Muscle layer of duodenum (tissue), 2 donors: ENCODE data around the gene CCDC134.
A peak's percentile ranks its signal among the peaks of the same experiment; 100 is the strongest.

ENCODE experiments used
- H3K27ac ChIP-seq: one replicate; pipeline ENCODE4 v1.7.0; 2013; ENCODE audit warnings: mild to moderate bottlenecking, low read length
- H3K27me3 ChIP-seq: one replicate; pipeline ENCODE4 v1.7.0; 2013; ENCODE audit warnings: low read depth, mild to moderate bottlenecking, control low read depth, low read length
- H3K36me3 ChIP-seq, 2 donors: one replicate each; pipeline ENCODE4 v1.7.0; 2013; ENCODE audit warnings: low read length in 2 of 2, control low read depth in 1 of 2, mild to moderate bottlenecking in 1 of 2; ENCODE audit not compliant: insufficient read depth in 2 of 2, control insufficient read depth in 1 of 2
- H3K4me1 ChIP-seq, 2 donors: one replicate each; pipeline ENCODE4 v1.7.0; 2013; ENCODE audit warnings: low read length in 2 of 2, mild to moderate bottlenecking in 2 of 2, control low read depth in 1 of 2, moderate library complexity in 1 of 2; ENCODE audit not compliant: insufficient read depth in 2 of 2, control insufficient read depth in 1 of 2
- H3K4me3 ChIP-seq, 2 donors: one replicate each; pipeline ENCODE4 v1.7.0; 2013; ENCODE audit warnings: low read length in 2 of 2, low read depth in 1 of 2, mild to moderate bottlenecking in 1 of 2
- H3K9me3 ChIP-seq, 2 donors: one replicate each; pipeline ENCODE4 v1.7.0; 2013; ENCODE audit warnings: low read length in 2 of 2, control low read depth in 1 of 2, mild to moderate bottlenecking in 1 of 2; ENCODE audit not compliant: control insufficient read depth in 1 of 2
- donor health status: healthy.

CCDC134 gene

DNA sequence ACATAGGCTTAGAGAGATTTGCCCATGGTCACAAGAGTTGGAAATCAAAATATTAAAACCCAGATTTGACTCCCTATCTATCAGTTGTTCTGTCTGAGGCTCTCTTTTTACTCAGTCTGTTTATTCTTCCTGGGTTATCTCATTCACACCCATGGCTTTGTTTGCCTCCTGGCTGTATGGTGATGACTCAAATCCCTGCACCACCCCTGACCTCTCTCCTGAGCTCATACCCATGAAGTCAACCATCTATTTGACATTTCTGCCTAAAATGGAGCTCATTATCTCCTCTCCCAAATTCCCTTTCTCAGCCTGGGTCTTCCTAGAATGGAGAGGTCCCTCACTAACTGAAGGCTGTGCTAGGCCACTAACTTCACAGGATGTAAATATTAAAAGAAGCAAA, 27.8 kb upstream of the CCDC134 start:
- H3K36me3 ChIP-seq: no peaks in the 10 kb centered on the region
- H3K27me3 ChIP-seq: no peaks in the 10 kb centered on the region
- no peaks in the 10 kb centered on the region for H3K9me3 ChIP-seq
- no peak overlapping the region for H3K4me3 ChIP-seq
- no peak overlapping the region for H3K27ac ChIP-seq
- no peaks in the 10 kb centered on the region for H3K4me1 ChIP-seq

DNA sequence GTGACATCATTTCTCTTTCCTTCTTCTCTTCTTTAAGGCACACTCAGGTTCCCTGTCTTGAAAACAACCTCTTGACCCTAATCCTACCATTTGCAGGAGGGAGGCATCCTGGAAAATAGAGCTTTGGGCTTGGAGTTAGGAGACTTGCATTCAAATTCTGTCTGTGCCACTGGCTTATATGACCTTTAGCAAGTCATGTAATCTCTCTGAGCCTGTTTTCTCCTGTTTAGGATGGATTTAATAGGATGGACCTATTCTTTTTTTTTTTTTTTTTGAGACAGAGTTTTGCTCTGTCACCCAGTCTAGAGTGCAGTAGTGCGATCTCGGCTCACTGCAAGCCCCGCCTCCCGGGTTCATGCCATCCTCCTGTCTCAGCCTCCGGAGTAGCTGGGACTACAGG, 25.1 kb upstream of the CCDC134 start:
- Histone ChIP-seq H3K27ac (no peak overlapping the region), H3K27me3 (no peaks in the 10 kb centered on the region), H3K4me3 (no peak overlapping the region), H3K4me1 (no peaks in the 10 kb centered on the region), H3K36me3 (no peaks in the 10 kb centered on the region), H3K9me3 (no peaks in the 10 kb centered on the region)

DNA sequence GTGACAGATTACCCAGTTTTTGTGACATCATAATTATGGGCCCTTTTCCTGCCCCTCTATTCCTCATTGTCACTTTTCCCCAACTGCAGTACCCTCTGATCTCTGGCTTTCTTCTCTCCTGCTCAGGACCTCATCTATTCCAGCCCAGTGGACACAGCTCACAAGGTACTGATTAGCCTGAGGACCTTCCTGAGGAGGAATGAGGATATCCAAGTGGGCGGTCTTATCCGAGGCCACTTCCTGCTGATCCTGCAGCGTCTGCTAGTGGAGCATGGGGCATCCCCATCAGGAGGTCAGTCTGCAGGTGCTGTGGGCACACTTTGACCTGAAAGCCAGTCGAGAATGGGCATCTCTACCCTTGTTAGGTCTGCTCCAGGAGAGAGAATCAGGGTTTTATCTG, 24.5 kb upstream of the CCDC134 start:
- Histone ChIP-seq H3K36me3 (no peaks in the 10 kb centered on the region), H3K9me3 (no peaks in the 10 kb centered on the region), H3K27me3 (no peaks in the 10 kb centered on the region), H3K4me1 (no peaks in the 10 kb centered on the region), H3K27ac (no peak overlapping the region), H3K4me3 (no peak overlapping the region)

DNA sequence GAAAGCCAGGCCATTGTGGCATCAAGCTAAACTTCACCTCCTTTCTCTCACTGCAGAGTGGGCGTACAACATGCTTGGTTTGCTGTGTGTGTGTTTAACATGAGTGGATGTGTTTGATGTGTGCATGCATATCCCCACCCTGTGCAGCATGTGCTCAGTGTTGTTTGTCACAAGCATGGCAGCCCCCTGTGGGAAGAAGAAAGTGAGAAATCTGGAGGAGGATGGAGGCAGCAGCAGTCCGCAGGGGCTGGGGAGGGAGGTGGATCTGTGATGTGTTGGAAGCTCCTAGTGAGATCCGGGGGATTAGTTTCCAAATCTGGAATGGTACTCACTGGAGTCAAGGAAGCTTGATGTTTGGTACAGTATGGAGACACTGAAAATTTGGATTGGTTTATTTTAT, 24.1 kb upstream of the CCDC134 start:
- no peaks in the 10 kb centered on the region for H3K4me1 ChIP-seq
- H3K27me3 ChIP-seq: no peaks in the 10 kb centered on the region
- H3K36me3 ChIP-seq: no peaks in the 10 kb centered on the region
- H3K4me3 ChIP-seq: no peak overlapping the region
- no peaks in the 10 kb centered on the region for H3K9me3 ChIP-seq
- H3K27ac ChIP-seq: no peak overlapping the region

DNA sequence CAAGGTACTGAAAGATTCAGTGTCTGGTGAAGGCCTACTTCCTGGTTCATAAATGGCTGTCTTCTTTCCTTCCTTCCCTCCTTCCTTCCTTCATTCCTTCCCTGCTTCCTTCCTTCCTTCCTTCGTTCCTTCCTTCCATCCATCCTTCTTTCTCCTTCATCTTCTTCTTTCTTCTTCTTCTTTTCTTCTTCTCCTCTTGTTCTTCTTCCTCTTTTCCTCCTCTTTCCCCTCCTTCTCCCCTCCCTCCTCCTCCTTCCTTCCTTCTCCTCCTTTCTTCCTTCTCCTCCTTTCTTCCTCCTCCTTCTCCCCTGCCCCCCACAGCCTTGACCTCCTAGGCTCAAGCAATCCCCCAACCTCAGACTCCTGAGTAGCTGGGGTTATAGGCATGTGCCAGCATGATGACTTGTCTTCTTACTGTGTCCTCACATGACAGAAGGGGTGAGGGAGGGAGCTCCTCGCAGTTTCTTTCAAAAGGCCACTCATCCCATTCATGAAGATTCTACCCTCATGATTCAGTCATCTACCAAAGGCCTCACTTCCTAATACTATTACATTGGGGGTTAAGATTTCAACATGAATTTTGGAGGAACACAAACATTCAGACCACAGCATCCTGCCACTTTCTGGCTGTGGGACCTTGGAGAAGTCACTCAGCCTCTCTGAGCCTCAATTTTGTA, 22.6 kb upstream of the CCDC134 start:
- no peaks in the 10 kb centered on the region for H3K36me3 ChIP-seq
- no peaks in the 10 kb centered on the region for H3K27me3 ChIP-seq
- H3K4me1 ChIP-seq: no peaks in the 10 kb centered on the region
- no peaks in the 10 kb centered on the region for H3K9me3 ChIP-seq
- H3K4me3 ChIP-seq: no peak overlapping the region
- H3K27ac ChIP-seq: no peak overlapping the region

DNA sequence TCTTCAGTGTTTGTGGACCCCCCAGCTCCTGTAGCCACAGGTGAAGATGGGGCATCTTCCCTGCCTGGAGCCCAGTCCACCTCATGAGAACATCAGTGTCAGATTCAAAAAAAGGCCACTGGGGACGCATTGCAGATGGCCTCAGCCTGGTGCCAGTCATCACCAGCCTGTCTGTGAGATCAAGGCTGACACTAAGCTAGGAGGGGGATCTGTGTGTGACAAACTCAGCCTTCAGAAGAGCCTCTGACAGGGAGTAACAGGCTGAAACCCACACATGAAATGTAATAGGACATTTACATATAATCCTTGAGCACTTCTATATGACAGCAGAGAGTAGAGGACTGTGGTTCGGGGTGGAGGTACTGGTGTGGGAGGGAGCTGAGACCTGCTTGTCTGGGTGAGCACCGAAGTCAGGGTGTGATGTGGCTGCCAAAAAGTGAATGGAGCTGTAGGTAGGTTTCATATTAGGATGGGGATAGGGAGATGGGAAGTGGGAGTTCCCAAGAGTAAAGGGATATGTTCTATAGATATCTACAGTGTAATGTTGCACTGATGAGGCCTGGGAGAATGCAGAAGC, 20.5 kb upstream of the CCDC134 start:
- H3K9me3 ChIP-seq: no peaks in the 10 kb centered on the region
- H3K27ac ChIP-seq: no peak overlapping the region
- H3K36me3 ChIP-seq: no peaks in the 10 kb centered on the region
- H3K4me1 ChIP-seq: no peaks in the 10 kb centered on the region
- no peak overlapping the region for H3K4me3 ChIP-seq
- no peaks in the 10 kb centered on the region for H3K27me3 ChIP-seq

DNA sequence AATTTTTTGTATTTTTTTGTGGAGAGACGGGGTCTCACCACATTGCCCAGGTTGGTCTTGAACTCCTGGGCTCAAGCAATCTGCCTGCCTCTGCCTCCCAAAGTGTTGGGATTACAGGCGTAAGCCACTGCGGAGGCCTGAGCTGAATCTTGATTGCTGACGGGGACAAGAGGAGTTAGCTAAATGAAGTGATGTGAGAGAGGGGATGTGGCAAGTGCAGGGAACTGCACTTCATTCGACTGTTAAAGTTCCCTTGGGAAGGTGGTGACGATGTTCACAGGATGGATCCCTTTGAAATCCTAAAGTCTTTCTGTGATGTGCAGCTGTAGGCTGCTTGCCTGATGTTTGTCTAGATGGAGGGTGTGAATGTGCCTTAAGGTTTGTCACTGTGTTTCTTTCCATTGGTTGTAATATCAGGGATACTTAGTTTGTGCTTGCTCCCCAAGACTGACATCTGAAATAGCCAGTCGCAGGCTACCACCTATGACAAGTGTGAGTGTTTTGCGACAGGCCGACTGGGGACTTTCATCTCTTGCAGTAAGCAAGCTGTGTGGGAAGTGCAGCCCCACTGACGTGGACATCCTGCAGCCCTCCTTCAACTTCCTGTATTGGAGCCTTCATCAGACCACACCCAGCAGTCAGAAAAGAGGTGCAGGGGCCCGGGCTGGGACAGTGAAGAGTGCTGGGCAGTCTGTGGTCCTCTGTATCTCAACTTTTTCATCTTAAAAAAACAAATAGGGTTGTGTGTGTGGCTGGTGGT, 19.6 kb upstream of the CCDC134 start:
- Histone ChIP-seq H3K4me3 (peak overlapping the region in 1 of 2 donors; percentile 39), H3K27ac (peak overlapping the region; percentile 6), H3K9me3 (no peaks in the 10 kb centered on the region), H3K27me3 (no peaks in the 10 kb centered on the region), H3K36me3 (no peaks in the 10 kb centered on the region), H3K4me1 (no peaks in the 10 kb centered on the region)

DNA sequence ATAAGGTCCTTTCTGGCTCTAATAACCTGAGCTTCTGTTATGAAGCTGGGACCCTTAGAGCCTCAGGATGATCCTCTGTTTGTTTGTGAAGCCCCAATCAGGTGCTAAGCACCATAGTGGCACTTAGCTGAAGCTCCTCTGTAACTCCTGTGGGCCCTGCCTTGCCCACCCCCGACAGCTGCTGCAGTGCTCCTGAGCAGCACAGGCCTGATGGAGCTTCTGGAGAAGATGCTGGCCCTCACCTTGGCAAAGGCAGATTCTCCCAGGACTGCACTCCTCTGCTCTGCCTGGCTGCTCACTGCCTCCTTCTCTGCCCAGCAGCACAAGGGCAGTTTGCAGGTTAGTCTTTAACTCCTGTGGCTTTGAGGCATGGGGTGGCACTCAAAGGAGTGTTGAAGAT, 19.0 kb upstream of the CCDC134 start:
- H3K27ac ChIP-seq: peak overlapping the region; percentile 6
- H3K36me3 ChIP-seq: no peaks in the 10 kb centered on the region

DNA sequence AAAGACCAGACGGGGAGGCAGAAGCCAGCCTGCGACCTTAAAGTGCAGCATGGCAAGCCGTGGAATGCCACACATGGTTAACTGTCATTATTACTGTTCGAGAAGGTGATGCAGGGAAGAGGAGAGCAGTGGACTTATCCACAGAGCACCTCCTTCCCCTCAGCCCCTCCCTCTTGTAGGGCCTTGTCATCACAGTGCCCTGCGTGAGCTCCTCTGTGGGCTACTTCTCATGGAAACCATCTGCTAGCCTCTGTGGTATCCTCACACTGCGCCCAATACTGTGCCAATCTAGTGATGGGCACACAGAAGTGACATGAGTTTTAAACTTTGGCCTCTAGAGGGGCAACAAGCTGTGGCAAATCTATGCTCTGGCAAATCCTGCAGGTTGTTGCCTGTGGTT, 18.2 kb upstream of the CCDC134 start:
- no peak overlapping the region for H3K4me3 ChIP-seq
- H3K27ac ChIP-seq: no peak overlapping the region
- no peaks in the 10 kb centered on the region for H3K36me3 ChIP-seq
- H3K4me1 ChIP-seq: no peaks in the 10 kb centered on the region
- H3K9me3 ChIP-seq: no peaks in the 10 kb centered on the region
- no peaks in the 10 kb centered on the region for H3K27me3 ChIP-seq

More for the DNA sequence above, 19.0 kb upstream of the CCDC134 start:
- H3K4me3 ChIP-seq: peak overlapping the region in 1 of 2 donors; percentile 2
- H3K4me1 ChIP-seq: no peaks in the 10 kb centered on the region
- H3K27me3 ChIP-seq: no peaks in the 10 kb centered on the region
- no peaks in the 10 kb centered on the region for H3K9me3 ChIP-seq

DNA sequence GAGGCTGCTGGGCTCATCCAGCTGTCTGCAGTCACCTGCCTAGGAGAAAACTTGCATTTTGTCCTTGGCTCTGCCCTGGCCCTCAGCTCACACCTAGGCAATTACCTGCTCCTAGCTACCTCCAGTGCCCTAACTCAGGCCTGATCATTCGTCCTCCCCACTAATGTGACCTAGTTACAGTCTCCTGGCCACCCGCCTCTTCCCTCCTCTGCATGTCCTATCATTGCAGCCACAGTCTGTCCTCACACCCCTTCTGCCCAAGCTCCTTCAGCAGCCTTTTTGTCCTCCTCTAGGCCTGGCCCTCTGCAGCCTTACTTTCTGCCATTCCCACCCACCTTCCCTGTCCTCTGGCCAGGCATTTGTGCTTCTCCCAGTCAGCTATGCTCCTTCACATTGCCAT, 17.7 kb upstream of the CCDC134 start:
- no peaks in the 10 kb centered on the region for H3K9me3 ChIP-seq
- no peaks in the 10 kb centered on the region for H3K27me3 ChIP-seq
- no peaks in the 10 kb centered on the region for H3K36me3 ChIP-seq
- no peak overlapping the region for H3K27ac ChIP-seq
- H3K4me3 ChIP-seq: no peak overlapping the region
- H3K4me1 ChIP-seq: no peaks in the 10 kb centered on the region

DNA sequence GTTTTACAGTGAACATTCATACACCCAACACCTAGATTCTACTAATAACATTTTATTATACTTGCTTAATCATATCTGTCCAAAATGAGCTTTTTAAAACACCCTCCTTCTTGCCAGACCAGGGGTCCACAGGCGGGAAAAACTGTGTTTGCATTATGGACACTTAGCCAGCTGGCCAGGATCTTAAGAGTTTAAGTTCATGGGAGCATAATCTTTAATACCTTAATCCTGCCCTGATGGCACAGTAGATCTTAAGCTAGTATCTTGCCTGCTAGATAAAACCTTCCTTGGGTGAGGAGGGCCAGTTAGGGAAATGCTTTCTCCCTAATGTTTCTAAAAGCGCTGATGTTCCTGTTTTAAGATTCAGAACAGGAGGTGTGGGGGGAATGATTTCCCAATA, 13.1 kb upstream of the CCDC134 start:
- H3K36me3 ChIP-seq: no peaks in the 10 kb centered on the region
- no peaks in the 10 kb centered on the region for H3K4me1 ChIP-seq
- H3K27ac ChIP-seq: no peak overlapping the region
- H3K4me3 ChIP-seq: no peak overlapping the region
- no peaks in the 10 kb centered on the region for H3K9me3 ChIP-seq
- no peaks in the 10 kb centered on the region for H3K27me3 ChIP-seq
